Breast epithelium (tissue), 3 donors: ENCODE measurements around the gene FHIT.

ENCODE experiments used
- CTCF ChIP-seq, 3 donors: fragments of 450-650 bp; IDR thresholded peaks; one replicate each; pipeline ENCODE4 v1.5.1; 2016 to 2017; ENCODE audit warnings: antibody characterized with exemption in 3 of 3, mild to moderate bottlenecking in 3 of 3, moderate library complexity in 3 of 3
- POLR2AphosphoS5 ChIP-seq, 3 donors: sonication (generic); formaldehyde crosslinking; IDR thresholded peaks; one replicate each; pipeline ENCODE4 v1.6.1; 2017; ENCODE audit warnings: antibody characterized with exemption in 3 of 3

- TF ChIP-seq POLR2AphosphoS5 (IDR thresholded peaks at IDR 0.05) (no peak), CTCF (IDR thresholded peaks at IDR 0.05) (no peak)
Observed at GRCh38 chr3:60434323-60434722, 816.9 kb downstream of the FHIT start.
